OCI-LY1 (cell line): ENCODE results near the gene HOXB4.

ENCODE experiments used
- H2AFZ ChIP-seq: fragments of 200-600 bp; sonication (generic), shearing (Covaris generic); 2 replicates; pipeline ENCODE4 v1.6.0; 2014; ENCODE audit warnings: antibody characterized with exemption, mild to moderate bottlenecking, low read length
- H3F3A ChIP-seq: fragments of 200-600 bp; sonication (generic), shearing (Covaris generic); 2 replicates; pipeline ENCODE4 v1.6.0; 2014; ENCODE audit warnings: mild to moderate bottlenecking, antibody characterized with exemption, low read length, moderate library complexity; ENCODE audit not compliant: insufficient read depth
- H3K27ac ChIP-seq: fragments of 200-600 bp; sonication (generic); 2 replicates; pipeline ENCODE4 v1.5.1; 2014; ENCODE audit warnings: low read length, mixed run types, mild to moderate bottlenecking, low read depth; ENCODE audit not compliant: poor library complexity, severe bottlenecking
- H3K27me3 ChIP-seq: fragments of 200-600 bp; sonication (generic); 2 replicates; pipeline ENCODE4 v1.6.0; 2014; ENCODE audit warnings: antibody characterized with exemption, mild to moderate bottlenecking, low read length, moderate library complexity; ENCODE audit not compliant: insufficient read depth
- H3K36me3 ChIP-seq: fragments of 200-600 bp; sonication (generic); 2 replicates; pipeline ENCODE4 v1.6.1; 2014; ENCODE audit warnings: mild to moderate bottlenecking, antibody characterized with exemption, low read length, moderate library complexity, mixed read lengths; ENCODE audit not compliant: insufficient read depth
- H3K4me1 ChIP-seq: fragments of 200-600 bp; sonication (generic); 2 replicates; pipeline ENCODE4 v1.5.1; 2014; ENCODE audit warnings: mild to moderate bottlenecking, low read length, moderate library complexity; ENCODE audit not compliant: insufficient read depth, severe bottlenecking
- H3K4me2 ChIP-seq: fragments of 200-600 bp; sonication (generic), shearing (Covaris generic); 2 replicates; pipeline ENCODE4 v1.6.1; 2014; ENCODE audit warnings: low read length
- H3K4me3 ChIP-seq: fragments of 200-600 bp; sonication (generic); 2 replicates; pipeline ENCODE4 v1.5.1; 2014; ENCODE audit warnings: low read length, low read depth, mild to moderate bottlenecking, mixed read lengths; ENCODE audit not compliant: poor library complexity, severe bottlenecking
- H3K79me2 ChIP-seq: fragments of 200-600 bp; shearing (Covaris generic); 2 replicates; pipeline ENCODE4 v1.6.1; 2016; ENCODE audit warnings: mixed run types, low read length, mixed read lengths; ENCODE audit not compliant: insufficient read depth
- H3K9ac ChIP-seq: fragments of 200-600 bp; sonication (generic), shearing (Covaris generic); 2 replicates; pipeline ENCODE4 v1.6.1; 2014; ENCODE audit warnings: mild to moderate bottlenecking, low read length, mixed read lengths
- H3K9me2 ChIP-seq: fragments of 200-600 bp; sonication (generic), shearing (Covaris generic); 2 replicates; pipeline ENCODE4 v1.6.1; 2014; ENCODE audit warnings: low read depth, mild to moderate bottlenecking, low read length, mixed read lengths
- H3K9me3 ChIP-seq: fragments of 200-600 bp; shearing (Covaris generic); 2 replicates; pipeline ENCODE4 v1.6.1; 2014; ENCODE audit warnings: low read length, mixed read lengths
- H4K20me1 ChIP-seq: fragments of 200-600 bp; sonication (generic), shearing (Covaris generic); 2 replicates; pipeline ENCODE4 v1.6.0; 2016; ENCODE audit warnings: mild to moderate bottlenecking, low read length; ENCODE audit not compliant: insufficient read depth
- EZH2 ChIP-seq: fragments of 200-600 bp; sonication (generic), shearing (Covaris generic); IDR thresholded peaks from 2 replicates; pipeline ENCODE4 v1.8.0; 2017; ENCODE audit warnings: borderline replicate concordance, mixed run types, mild to moderate bottlenecking, antibody characterized with exemption, low read length, moderate library complexity, mixed read lengths
- TF ChIP-seq, protein P1 (sequence below): fragments of 200-600 bp; sonication (generic), shearing (Covaris generic); IDR thresholded peaks from 2 replicates; pipeline ENCODE4 v1.5.1; 2017; ENCODE audit warnings: mild to moderate bottlenecking, antibody characterized with exemption, low read length, moderate library complexity, mixed read lengths

The HOXB4 gene

DNA sequence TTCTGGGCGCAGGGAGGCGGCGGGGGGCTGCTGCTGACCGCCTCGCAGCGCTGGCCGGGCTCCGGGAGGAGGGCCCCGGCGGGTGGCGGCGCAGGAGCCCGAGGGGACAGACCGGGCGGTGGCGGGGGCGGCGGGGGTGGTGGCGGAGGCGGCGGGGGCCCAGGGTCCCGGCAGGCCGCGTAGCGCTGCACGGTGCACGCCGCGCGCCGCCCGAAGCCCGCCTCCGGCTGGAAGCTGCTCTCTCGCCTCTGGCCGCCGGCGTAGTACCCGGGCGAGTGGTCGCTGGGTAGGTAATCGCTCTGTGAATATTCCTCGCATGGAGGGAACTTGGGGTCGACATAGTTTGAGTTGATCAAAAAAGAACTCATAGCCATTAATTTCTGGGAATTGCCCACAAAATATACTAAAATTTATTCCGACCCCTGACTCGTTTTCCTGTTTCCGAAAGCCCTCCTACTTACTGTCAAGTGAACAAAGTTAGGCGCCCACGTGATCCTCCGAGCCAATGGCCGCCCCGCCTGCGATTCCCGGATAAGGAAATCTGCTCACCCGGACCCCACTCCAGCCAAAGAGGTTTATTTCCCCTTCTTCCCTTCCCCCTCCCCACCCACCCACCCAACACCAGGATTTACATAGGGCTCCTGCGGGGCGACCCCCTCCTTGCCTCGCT is at the start of gene HOXB4:
Gene HOXB4 (minus strand): TSS at position 405 of the 670 bp plus-strand sequence. CDS start 31 bp downstream, at position 374.
- no peak within 1 kb of the TSS for H2AFZ ChIP-seq
- H3K79me2 ChIP-seq, result no peaks in the 10 kb centered on the region
- TF ChIP-seq, protein P1, sequence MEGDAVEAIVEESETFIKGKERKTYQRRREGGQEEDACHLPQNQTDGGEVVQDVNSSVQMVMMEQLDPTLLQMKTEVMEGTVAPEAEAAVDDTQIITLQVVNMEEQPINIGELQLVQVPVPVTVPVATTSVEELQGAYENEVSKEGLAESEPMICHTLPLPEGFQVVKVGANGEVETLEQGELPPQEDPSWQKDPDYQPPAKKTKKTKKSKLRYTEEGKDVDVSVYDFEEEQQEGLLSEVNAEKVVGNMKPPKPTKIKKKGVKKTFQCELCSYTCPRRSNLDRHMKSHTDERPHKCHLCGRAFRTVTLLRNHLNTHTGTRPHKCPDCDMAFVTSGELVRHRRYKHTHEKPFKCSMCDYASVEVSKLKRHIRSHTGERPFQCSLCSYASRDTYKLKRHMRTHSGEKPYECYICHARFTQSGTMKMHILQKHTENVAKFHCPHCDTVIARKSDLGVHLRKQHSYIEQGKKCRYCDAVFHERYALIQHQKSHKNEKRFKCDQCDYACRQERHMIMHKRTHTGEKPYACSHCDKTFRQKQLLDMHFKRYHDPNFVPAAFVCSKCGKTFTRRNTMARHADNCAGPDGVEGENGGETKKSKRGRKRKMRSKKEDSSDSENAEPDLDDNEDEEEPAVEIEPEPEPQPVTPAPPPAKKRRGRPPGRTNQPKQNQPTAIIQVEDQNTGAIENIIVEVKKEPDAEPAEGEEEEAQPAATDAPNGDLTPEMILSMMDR, result no peak
- TF ChIP-seq EZH2, result no peak
- H3K4me3 ChIP-seq, result no peak within 1 kb of the TSS
- no peaks in the 10 kb centered on the region for H3K36me3 ChIP-seq
- H3F3A ChIP-seq, result no peaks in the 10 kb centered on the region
- no peak within 1 kb of the TSS for H3K4me2 ChIP-seq
- H3K9ac ChIP-seq, result no peak within 1 kb of the TSS
- no peaks in the 10 kb centered on the region for H3K9me2 ChIP-seq
- H4K20me1 ChIP-seq, result no peaks in the 10 kb centered on the region
- H3K9me3 ChIP-seq, result no peaks in the 10 kb centered on the region
- H3K27me3 ChIP-seq, result peaks cover 6% of the 10 kb centered on the region; the same call in 1 of the 2 replicates
- H3K4me1 ChIP-seq, result no peaks in the 10 kb centered on the region
- no peak within 1 kb of the TSS for H3K27ac ChIP-seq

DNA sequence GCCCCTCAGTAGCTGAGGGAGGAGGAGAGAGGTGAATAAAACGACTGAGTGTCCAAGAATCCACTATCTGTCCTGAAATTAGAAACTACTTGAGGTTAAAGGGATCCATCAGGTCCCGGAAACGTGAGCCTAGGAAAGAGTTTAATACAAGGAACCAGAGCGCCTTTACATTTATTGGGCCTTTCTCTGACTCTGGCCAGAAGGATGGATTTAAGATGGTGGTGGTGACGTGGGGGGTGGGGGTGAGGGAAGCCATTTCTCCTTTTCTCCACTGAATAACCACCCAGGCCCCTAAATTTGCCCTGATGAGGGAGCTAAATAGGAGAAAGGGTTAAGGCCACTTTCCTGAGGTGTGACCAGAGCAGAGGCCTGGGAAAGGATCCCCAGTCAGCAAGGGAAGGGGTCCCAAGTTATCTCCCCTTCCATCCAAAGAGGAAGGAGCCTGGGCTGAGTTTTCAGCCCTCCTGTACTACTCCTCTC is 49.0 kb upstream of the HOXB4 start:
- Histone ChIP-seq H3K4me3 (no peak overlapping the region), H3K9ac (no peak overlapping the region), H3K4me2 (no peak overlapping the region), H3K4me1 (no peaks in the 10 kb centered on the region), H3K36me3 (no peaks in the 10 kb centered on the region), H3K9me2 (no peaks in the 10 kb centered on the region), H4K20me1 (no peaks in the 10 kb centered on the region), H3K9me3 (no peaks in the 10 kb centered on the region), H3F3A (no peaks in the 10 kb centered on the region), H3K27me3 (no peaks in the 10 kb centered on the region), H3K27ac (no peak overlapping the region), H2AFZ (no peak overlapping the region), H3K79me2 (no peaks in the 10 kb centered on the region)
- TF ChIP-seq, protein P1, result no peak
- no peak for TF ChIP-seq EZH2

DNA sequence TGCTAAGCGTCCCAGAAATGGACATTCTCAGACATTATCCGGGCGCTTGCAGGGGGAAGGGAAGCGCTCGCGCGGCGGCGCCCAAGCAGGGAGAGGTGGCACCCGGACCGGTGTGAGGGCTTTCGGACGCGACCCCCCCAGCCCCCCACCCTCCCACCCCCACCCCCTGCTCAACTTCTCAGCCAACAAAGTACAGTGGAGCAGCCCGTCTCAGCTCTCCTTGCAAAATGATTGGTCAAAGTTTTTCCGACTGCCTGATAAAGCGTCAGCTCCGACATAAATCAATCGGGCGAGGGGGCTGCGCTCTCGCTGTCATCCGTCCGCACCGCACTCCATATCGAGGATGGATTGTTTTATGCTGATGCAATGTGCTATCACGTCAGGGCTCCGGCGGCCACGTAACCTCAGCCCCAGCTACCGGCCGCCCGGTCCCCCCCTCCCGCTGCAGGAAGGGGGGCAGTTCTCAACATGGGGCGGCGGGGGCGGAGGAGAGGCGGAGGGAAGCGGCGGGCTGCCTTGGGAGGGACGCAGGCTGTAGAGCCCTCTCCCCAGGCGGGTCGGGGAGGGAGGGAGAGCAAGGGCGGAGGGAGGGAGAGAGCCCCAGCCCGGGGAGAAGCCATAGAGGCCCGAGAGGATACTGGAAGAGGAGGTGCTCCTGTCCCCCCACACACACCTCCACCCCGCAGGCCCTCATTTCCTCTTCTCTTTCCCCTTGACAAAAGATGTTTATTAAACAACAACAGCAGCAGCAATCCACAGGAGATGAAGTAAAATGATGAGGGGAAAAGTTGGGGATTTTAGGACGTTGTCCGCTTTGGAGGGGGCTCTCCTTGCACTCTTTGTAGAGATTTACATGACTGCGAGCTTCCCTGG is 48.3 kb upstream of the HOXB4 start, which contains the start of gene HOXB9:
Gene HOXB9 (minus strand): TSS at position 114 of the 873 bp plus-strand sequence. CDS start 89 bp downstream, at position 25.
- Histone ChIP-seq H3K36me3 (no peaks in the 10 kb centered on the region), H3K4me2 (no peak within 1 kb of the TSS), H4K20me1 (no peaks in the 10 kb centered on the region), H3K4me3 (no peak within 1 kb of the TSS), H3K79me2 (no peaks in the 10 kb centered on the region), H3K9me2 (no peaks in the 10 kb centered on the region), H3K27ac (no peak within 1 kb of the TSS), H3F3A (no peaks in the 10 kb centered on the region), H2AFZ (no peak within 1 kb of the TSS), H3K9me3 (no peaks in the 10 kb centered on the region), H3K9ac (no peak within 1 kb of the TSS), H3K27me3 (no peaks in the 10 kb centered on the region), H3K4me1 (no peaks in the 10 kb centered on the region)
- no peak for TF ChIP-seq EZH2
- TF ChIP-seq, protein P1, result no peak
